Neural progenitor cell (in vitro differentiated cells): ENCODE results near the gene ARHGEF37. TPM values are rescaled to one million over a fixed set of nuclear protein-coding genes. Genes with fewer than 3 reads are reported as not detected.

ENCODE experiments used
- DNase-seq: peaks from one replicate; pipeline ENCODE4 v3.0.0-alpha.2; 2016; ENCODE audit warnings: low spot score
- H2AFZ ChIP-seq: fragments of 200-600 bp; sonication (generic); replicated peaks from 2 replicates; pipeline ENCODE4 v1.6.1; 2016; ENCODE audit warnings: antibody characterized with exemption
- H3F3A ChIP-seq: fragments of 200-600 bp; sonication (generic); 2 replicates; pipeline ENCODE4 v1.6.1; 2016; ENCODE audit warnings: antibody characterized with exemption, low read depth
- H3K27ac ChIP-seq: fragments of 200-600 bp; sonication (generic); 2 replicates; pipeline ENCODE4 v1.5.1; 2016; ENCODE audit warnings: mild to moderate bottlenecking
- H3K27me3 ChIP-seq: fragments of 200-600 bp; sonication (generic); 2 replicates; pipeline ENCODE4 v1.6.1; 2016; ENCODE audit warnings: mild to moderate bottlenecking, moderate library complexity
- H3K36me3 ChIP-seq: fragments of 200-600 bp; sonication (generic); 2 replicates; pipeline ENCODE4 v1.5.1; 2016
- H3K4me1 ChIP-seq: fragments of 200-600 bp; sonication (generic); 2 replicates; pipeline ENCODE4 v1.6.1; 2016; ENCODE audit warnings: mixed run types
- H3K4me2 ChIP-seq: fragments of 200-600 bp; sonication (generic); 2 replicates; pipeline ENCODE4 v1.6.1; 2016
- H3K4me3 ChIP-seq: fragments of 200-600 bp; sonication (generic); 2 replicates; pipeline ENCODE4 v1.5.1; 2016
- H3K79me2 ChIP-seq: fragments of 200-600 bp; sonication (generic); 2 replicates; pipeline ENCODE4 v1.6.1; 2016; ENCODE audit warnings: low read depth
- H3K9ac ChIP-seq: fragments of 200-600 bp; sonication (generic); 2 replicates; pipeline ENCODE4 v1.6.1; 2016
- H3K9me3 ChIP-seq: fragments of 200-600 bp; sonication (generic); 2 replicates; pipeline ENCODE4 v1.5.1; 2016; ENCODE audit warnings: low read depth
- H4K20me1 ChIP-seq: fragments of 200-600 bp; sonication (generic); 2 replicates; pipeline ENCODE4 v1.6.1; 2016; ENCODE audit warnings: low read depth
- H3K27ac Mint-ChIP-seq: 3 replicates; pipeline ENCODE4 v1.8.0; 2021; ENCODE audit warnings: mixed read lengths
- H3K27me3 Mint-ChIP-seq: 2 replicates; pipeline ENCODE4 v1.8.0; 2022; ENCODE audit warnings: low read depth, mild to moderate bottlenecking, inconsistent platforms, moderate library complexity, mixed read lengths; ENCODE audit not compliant: insufficient read depth
- H3K36me3 Mint-ChIP-seq: 3 replicates; pipeline ENCODE4 v1.8.0; 2021; ENCODE audit warnings: mixed read lengths
- H3K4me1 Mint-ChIP-seq: 3 replicates; pipeline ENCODE4 v1.8.0; 2021; ENCODE audit warnings: mixed read lengths
- H3K4me3 Mint-ChIP-seq: 3 replicates; pipeline ENCODE4 v1.8.0; 2021; ENCODE audit warnings: mild to moderate bottlenecking, moderate library complexity, mixed read lengths
- H3K9me3 Mint-ChIP-seq: 3 replicates; pipeline ENCODE4 v1.8.0; 2020; ENCODE audit warnings: mixed read lengths
- EZH2 ChIP-seq: fragments of 200-600 bp; sonication (generic); IDR thresholded peaks from 2 replicates; pipeline ENCODE4 v1.6.1; 2017; ENCODE audit warnings: antibody characterized with exemption, mild to moderate bottlenecking, moderate library complexity
- EZH2phosphoT487 ChIP-seq: fragments of 200-600 bp; sonication (generic); IDR thresholded peaks from 2 replicates; pipeline ENCODE4 v1.6.1; 2017; ENCODE audit warnings: antibody characterized with exemption
- total RNA-seq: library from RNA; depleted of rRNA; stranded (reverse); fragments of >200 nt; gene quantifications from 2 replicates; pipeline ENCODE4 v1.2.3, GENCODE V29; 2015; ENCODE audit warnings: low replicate concordance
- TF ChIP-seq, protein P1 (sequence below): fragments of 200-600 bp; sonication (generic); IDR thresholded peaks from 2 replicates; pipeline ENCODE4 v1.5.1; 2017; ENCODE audit warnings: antibody characterized with exemption, mild to moderate bottlenecking

The ARHGEF37 gene
- total RNA-seq, 1 donor from 2014 or later: 0.99 TPM

DNA sequence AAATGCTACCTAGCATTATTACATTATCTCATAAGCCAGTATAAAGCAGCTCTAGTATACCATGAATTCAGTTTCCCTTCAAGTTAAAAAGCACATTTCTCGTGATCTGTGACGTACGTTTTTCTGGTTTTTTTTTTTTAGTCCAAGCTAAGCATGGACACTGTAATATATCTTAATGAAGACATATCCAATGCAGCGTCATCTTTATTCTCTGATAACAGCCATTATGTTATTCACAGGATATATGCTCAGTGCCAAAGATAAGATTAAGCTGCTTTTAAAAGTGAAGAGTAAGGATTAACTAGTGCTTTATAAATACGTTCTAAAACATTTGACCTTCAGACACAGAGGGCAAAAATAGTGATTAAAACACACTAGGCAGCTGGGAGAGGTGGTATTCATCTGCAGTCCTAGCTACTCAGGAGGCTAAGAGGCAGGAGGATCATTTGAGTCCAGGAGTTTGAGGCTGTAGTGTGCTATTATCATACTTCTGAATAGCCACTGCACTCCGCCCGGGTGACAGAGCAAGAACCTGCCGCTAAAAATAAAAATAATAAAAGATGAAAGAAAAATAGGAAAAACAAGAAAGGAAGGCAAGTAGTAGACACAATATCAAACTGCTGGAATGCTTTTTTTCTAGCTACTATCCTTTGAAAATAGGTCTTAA lies 37.8 kb upstream of the ARHGEF37 start:
- Mint-ChIP-seq H3K27ac (no peak overlapping the region), H3K36me3 (peaks cover 46% of the 10 kb centered on the region), H3K9me3 (peaks cover 2% of the 10 kb centered on the region), H3K4me1 (peaks cover 19% of the 10 kb centered on the region), H3K4me3 (no peak overlapping the region), H3K27me3 (peaks cover 2% of the 10 kb centered on the region)
- H3K79me2 ChIP-seq: peaks cover 100% of the 10 kb centered on the region
- H3K27me3 ChIP-seq: no peaks in the 10 kb centered on the region
- peaks cover 97% of the 10 kb centered on the region for H4K20me1 ChIP-seq
- no peak for TF ChIP-seq EZH2
- TF ChIP-seq EZH2phosphoT487: no peak
- TF ChIP-seq, protein P1, sequence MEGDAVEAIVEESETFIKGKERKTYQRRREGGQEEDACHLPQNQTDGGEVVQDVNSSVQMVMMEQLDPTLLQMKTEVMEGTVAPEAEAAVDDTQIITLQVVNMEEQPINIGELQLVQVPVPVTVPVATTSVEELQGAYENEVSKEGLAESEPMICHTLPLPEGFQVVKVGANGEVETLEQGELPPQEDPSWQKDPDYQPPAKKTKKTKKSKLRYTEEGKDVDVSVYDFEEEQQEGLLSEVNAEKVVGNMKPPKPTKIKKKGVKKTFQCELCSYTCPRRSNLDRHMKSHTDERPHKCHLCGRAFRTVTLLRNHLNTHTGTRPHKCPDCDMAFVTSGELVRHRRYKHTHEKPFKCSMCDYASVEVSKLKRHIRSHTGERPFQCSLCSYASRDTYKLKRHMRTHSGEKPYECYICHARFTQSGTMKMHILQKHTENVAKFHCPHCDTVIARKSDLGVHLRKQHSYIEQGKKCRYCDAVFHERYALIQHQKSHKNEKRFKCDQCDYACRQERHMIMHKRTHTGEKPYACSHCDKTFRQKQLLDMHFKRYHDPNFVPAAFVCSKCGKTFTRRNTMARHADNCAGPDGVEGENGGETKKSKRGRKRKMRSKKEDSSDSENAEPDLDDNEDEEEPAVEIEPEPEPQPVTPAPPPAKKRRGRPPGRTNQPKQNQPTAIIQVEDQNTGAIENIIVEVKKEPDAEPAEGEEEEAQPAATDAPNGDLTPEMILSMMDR: no peak
- H3K9me3 ChIP-seq: no peaks in the 10 kb centered on the region
- peaks cover 34% of the 10 kb centered on the region for H3K4me1 ChIP-seq
- H3K36me3 ChIP-seq: peaks cover 5% of the 10 kb centered on the region
- no peak for DNase-seq
- H3K27ac ChIP-seq: peak overlapping the region; percentile 78
- peak overlapping the region; percentile 48 for H3K4me2 ChIP-seq
- H3K4me3 ChIP-seq: no peak overlapping the region
- peaks cover 48% of the 10 kb centered on the region for H3F3A ChIP-seq
- H3K9ac ChIP-seq: no peak overlapping the region
- H2AFZ ChIP-seq: no peak overlapping the region

DNA sequence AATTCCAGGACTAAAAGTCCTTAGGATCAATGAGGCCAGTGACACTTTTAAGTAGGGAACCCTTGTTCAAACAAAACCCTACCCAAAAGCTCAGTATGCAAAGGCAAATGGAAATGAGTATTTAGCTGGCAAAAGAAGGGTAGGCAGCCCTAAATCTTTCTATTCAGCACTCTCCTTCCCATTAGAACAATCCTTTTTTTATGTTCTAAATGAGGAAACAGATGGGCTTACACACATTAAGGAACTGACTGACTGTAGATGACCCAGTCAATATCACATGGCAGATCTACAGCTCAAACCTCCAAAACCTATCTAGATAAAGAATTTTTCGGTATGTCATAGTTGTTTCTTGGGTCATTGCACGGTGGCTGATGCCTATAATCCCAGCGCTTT lies 37.3 kb upstream of the ARHGEF37 start:
- Mint-ChIP-seq H3K9me3 (peaks cover 2% of the 10 kb centered on the region), H3K4me3 (no peak overlapping the region), H3K27ac (no peak overlapping the region), H3K36me3 (peaks cover 50% of the 10 kb centered on the region), H3K27me3 (peaks cover 2% of the 10 kb centered on the region), H3K4me1 (peaks cover 22% of the 10 kb centered on the region)
- no peak overlapping the region for H3K4me3 ChIP-seq
- TF ChIP-seq EZH2phosphoT487: no peak
- no peak for TF ChIP-seq EZH2
- TF ChIP-seq, protein P1: no peak
- H3K9me3 ChIP-seq: no peaks in the 10 kb centered on the region
- H3K27me3 ChIP-seq: no peaks in the 10 kb centered on the region
- peaks cover 48% of the 10 kb centered on the region for H3F3A ChIP-seq
- peaks cover 40% of the 10 kb centered on the region for H3K4me1 ChIP-seq
- no peak overlapping the region for H3K9ac ChIP-seq
- H3K4me2 ChIP-seq: peak overlapping the region; percentile 48
- H2AFZ ChIP-seq: no peak overlapping the region
- peaks cover 91% of the 10 kb centered on the region for H4K20me1 ChIP-seq
- peaks cover 100% of the 10 kb centered on the region for H3K79me2 ChIP-seq
- H3K27ac ChIP-seq: peak overlapping the region; percentile 78
- peak; percentile 52 for DNase-seq
- H3K36me3 ChIP-seq: peaks cover 3% of the 10 kb centered on the region

DNA sequence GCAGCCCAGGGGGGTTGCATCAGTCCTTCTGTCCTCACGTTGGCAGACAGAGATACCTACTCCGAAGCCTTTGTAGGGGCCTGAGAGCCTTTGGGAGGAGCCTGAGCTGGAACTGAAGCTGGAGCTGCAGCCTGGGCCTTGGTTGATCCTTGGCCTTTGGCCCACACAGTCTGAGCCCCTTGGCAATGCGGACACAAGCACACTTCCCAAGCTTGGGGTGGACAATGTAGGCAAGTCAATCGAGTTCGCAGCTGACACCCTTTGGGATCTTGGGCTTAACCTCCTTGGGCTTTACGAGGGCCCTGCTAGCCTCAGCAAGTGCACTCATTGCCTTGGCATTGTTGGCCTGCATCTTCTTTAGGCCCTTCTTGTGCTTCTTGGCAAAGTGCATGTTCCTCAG lies 36.0 kb upstream of the ARHGEF37 start:
- H3K36me3 ChIP-seq: no peaks in the 10 kb centered on the region
- peaks cover 40% of the 10 kb centered on the region for H3K4me1 ChIP-seq
- peaks cover 2% of the 10 kb centered on the region for H3K9me3 Mint-ChIP-seq
- peak overlapping the region; percentile 76 for H3K27ac ChIP-seq
- H4K20me1 ChIP-seq: peaks cover 78% of the 10 kb centered on the region
- no peak for DNase-seq
- H3K9ac ChIP-seq: no peak overlapping the region
- H3K27ac Mint-ChIP-seq: no peak overlapping the region
- no peak overlapping the region for H3K4me2 ChIP-seq
- H3K4me3 Mint-ChIP-seq: no peak overlapping the region
- H3K9me3 ChIP-seq: no peaks in the 10 kb centered on the region
- H3K79me2 ChIP-seq: peaks cover 100% of the 10 kb centered on the region
- H2AFZ ChIP-seq: no peak overlapping the region
- H3K4me3 ChIP-seq: no peak overlapping the region
- peaks cover 52% of the 10 kb centered on the region for H3K36me3 Mint-ChIP-seq
- no peaks in the 10 kb centered on the region for H3K27me3 ChIP-seq
- H3K4me1 Mint-ChIP-seq: peaks cover 23% of the 10 kb centered on the region
- peaks cover 4% of the 10 kb centered on the region for H3K27me3 Mint-ChIP-seq
- peaks cover 61% of the 10 kb centered on the region for H3F3A ChIP-seq
- TF ChIP-seq EZH2: no peak
- TF ChIP-seq, protein P1: no peak
- TF ChIP-seq EZH2phosphoT487: no peak
